HepG2 (cell line): Measurements from ENCODE around the gene RBBP8NL. TPM values are rescaled to one million over a fixed set of nuclear protein-coding genes. Genes with fewer than 3 reads are reported as not detected.

Experiments used
- ATAC-seq: fragments of 200-7000 bp; cut with Tn5 transposase; 3 replicates; pipeline ENCODE4 v1.9.1; 2020; ENCODE audit warnings: mild to moderate bottlenecking, moderate library complexity
- BruUV-seq: library from RNA; stranded (reverse); fragments of 400-500 nt; replicated peaks from 2 replicates; lab custom pipeline; 2021; lab: Mats Ljungman, UMichigan
- CTCF ChIA-PET: fragments of 300-600 bp; formaldehyde crosslinking; extraction: SDS; loops from one replicate; lab custom pipeline; 2021; ENCODE audit warnings: low total read pairs, inconsistent platforms, low intra/inter-chr PET ratio; lab: Yijun Ruan, JAX
- POLR2A ChIA-PET: fragments of 350-600 bp; sonication (Branson Sonifier 250); formaldehyde crosslinking; loops from one replicate; lab custom pipeline; 2020; ENCODE audit warnings: antibody characterized with exemption, inconsistent platforms; lab: Yijun Ruan, JAX
- DNase-seq: peaks from one replicate; pipeline ENCODE4 v3.0.0-alpha.2; 2015; ENCODE audit warnings: low spot score
- FAIRE-seq: peaks from 3 replicates; lab custom pipeline; 2011; peaks lifted over from hg19 to GRCh38; lab: Jason Lieb, UNC
- H2AFZ ChIP-seq: one replicate; pipeline ENCODE4 v1.6.1; 2011; ENCODE audit warnings: low read length, inconsistent platforms
- H3K27ac ChIP-seq: fragments of 300-600 bp; 3 replicates; pipeline ENCODE4 v1.8.0; 2011; ENCODE audit warnings: mixed run types, mild to moderate bottlenecking, mixed read lengths, low read length, inconsistent platforms; ENCODE audit not compliant: insufficient read depth; ENCODE audit errors: extremely low read length
- H3K27me3 ChIP-seq, 2 experiments: fragments of 200-600 bp in 1 of 2; 2 replicates in 1 of 2; 3 replicates in 1 of 2; pipeline versions ENCODE4 v1.6.0 to v1.8.0; 2011; ENCODE audit warnings: low read length in 2 of 2, mild to moderate bottlenecking in 2 of 2, moderate library complexity in 2 of 2, inconsistent platforms in 1 of 2; ENCODE audit not compliant: insufficient read depth in 2 of 2, control insufficient read depth in 1 of 2
- H3K36me3 ChIP-seq, 2 experiments: fragments of 200-600 bp in 1 of 2; replicated peaks in 1 of 2; 2 replicates in 1 of 2; 3 replicates in 1 of 2; pipeline versions ENCODE4 v1.5.1 to v1.8.0; 2011; ENCODE audit warnings: low read length in 2 of 2, inconsistent platforms in 1 of 2; ENCODE audit not compliant: insufficient read depth in 2 of 2, control insufficient read depth in 1 of 2
- H3K4me1 ChIP-seq: 2 replicates; pipeline ENCODE4 v1.5.1; 2012; ENCODE audit warnings: low read length, inconsistent platforms; ENCODE audit not compliant: insufficient read depth
- H3K4me2 ChIP-seq: 2 replicates; pipeline ENCODE4 v1.6.0; 2011; ENCODE audit warnings: low read depth, low read length, inconsistent platforms
- H3K4me3 ChIP-seq, 3 experiments: fragments of 200-600 bp in 1 of 3; sonication (generic), shearing (Covaris generic) in 1 of 3; replicated peaks in 1 of 3; 2 replicates each; pipeline ENCODE4 v1.5.1; 2011 to 2016; ENCODE audit warnings: low read length in 3 of 3, inconsistent platforms in 2 of 3, low read depth in 2 of 3, mild to moderate bottlenecking in 2 of 3, control low read depth in 1 of 3, mixed read lengths in 1 of 3; ENCODE audit not compliant: insufficient read depth in 1 of 3
- H3K79me2 ChIP-seq: one replicate; pipeline ENCODE4 v1.6.1; 2011; ENCODE audit warnings: low read length, inconsistent platforms; ENCODE audit not compliant: insufficient read depth
- H3K9ac ChIP-seq: 2 replicates; pipeline ENCODE4 v1.6.0; 2011; ENCODE audit warnings: mild to moderate bottlenecking, low read depth, low read length, inconsistent platforms; ENCODE audit not compliant: insufficient read depth
- H3K9me3 ChIP-seq: 2 replicates; pipeline ENCODE4 v1.5.1; 2012; ENCODE audit warnings: mild to moderate bottlenecking, low read length
- H4K20me1 ChIP-seq: 2 replicates; pipeline ENCODE4 v1.6.0; 2011; ENCODE audit warnings: inconsistent platforms, mild to moderate bottlenecking, low read length, moderate library complexity; ENCODE audit not compliant: insufficient read depth
- HOXA5 ChIP-seq: sonication (generic); formaldehyde crosslinking; IDR thresholded peaks from 2 replicates; pipeline ENCODE4 v1.4.0; 2020; ENCODE audit warnings: missing genetic modification reagents
- SMARCE1 ChIP-seq: fragments of 450-650 bp; IDR thresholded peaks from 2 replicates; pipeline ENCODE4 v1.6.1; 2017; ENCODE audit warnings: borderline replicate concordance
- WGBS: methylation state at CpG from one replicate; pipeline ENCODE4 v1.1.6; 2017; ENCODE audit warnings: low lambda C conversion rate; 5-methylcytosine and 5-hydroxymethylcytosine counted together
- in situ Hi-C: cut with HindIII; loops from 2 replicates; pipeline ENCODE4 v1.10.0; 2017; ENCODE audit warnings: low pct_unique_long_range_greater_than_20kb; ENCODE audit not compliant: extremely low pct_ligation_motif_present
- intact Hi-C: fragments of 100-400 bp; cut with micrococcal nuclease; formaldehyde crosslinking; loops from one replicate; pipeline ENCODE4 v1.10.0; 2022; ENCODE audit not compliant: unreplicated experiment
- polyA plus RNA-seq, 8 experiments: library from polyadenylated mRNA; depleted of rRNA in 3 of 8; stranded (reverse) in 7 of 8; unstranded in 1 of 8; fragments of >200 nt; fragmentation: Illumina TruSeq in 4 of 8; extraction: Trizol in 4 of 8; gene quantifications; 2 replicates each; pipeline versions ENCODE4 v1.2.1 to v1.2.3, GENCODE V29; 2011 to 2016; ENCODE audit warnings: low read depth in 4 of 8, missing spikeins in 1 of 8, mixed read lengths in 1 of 8; ENCODE audit not compliant: insufficient read depth in 1 of 8
- total RNA-seq, 5 experiments: library from RNA; depleted of rRNA; stranded (reverse); fragments of >200 nt; fragmentation: Illumina TruSeq; extraction: Trizol; gene quantifications; 2 replicates each; pipeline ENCODE4 v1.2.3, GENCODE V29; 2016; ENCODE audit warnings: low read depth in 1 of 5
- TF ChIP-seq, protein P1 (sequence below): sonication (generic); formaldehyde crosslinking; IDR thresholded peaks from 2 replicates; pipeline ENCODE4 v1.4.0; 2020; ENCODE audit warnings: mild to moderate bottlenecking, low read depth, missing genetic modification reagents
- TF ChIP-seq, protein P2 (sequence below): sonication (generic); formaldehyde crosslinking; conservative IDR thresholded peaks from 2 replicates; pipeline ENCODE4 v1.8.0; 2022; ENCODE audit warnings: mild to moderate bottlenecking, moderate library complexity, missing genetic modification reagents

Gene RBBP8NL
- total and polyA plus RNA-seq, 2 of the 13 experiments (the other 11 are each of a cell fraction or from before 2014, with no cell fraction given): 0.69 to 0.86 TPM

DNA sequence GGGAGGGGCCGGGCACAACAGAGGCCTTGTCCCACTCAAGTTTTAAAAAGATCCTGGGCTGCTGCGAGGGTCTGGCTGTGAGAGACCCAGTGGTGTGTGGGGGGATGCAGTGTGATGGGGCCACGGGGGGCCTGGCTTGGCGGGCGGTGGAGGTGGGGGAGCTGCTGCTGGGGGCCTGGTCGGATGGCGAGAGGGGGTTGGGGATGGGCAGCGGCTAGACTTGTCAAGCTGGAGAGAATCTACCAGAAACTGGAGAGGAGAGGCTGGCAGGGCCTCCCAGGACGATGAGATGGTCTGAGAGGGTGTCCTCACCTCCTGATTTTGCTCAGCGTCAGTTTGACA is 35.3 kb downstream of the RBBP8NL start:
- peaks cover 21% of the 10 kb centered on the region for H3K4me1 ChIP-seq
- peaks cover 15% of the 10 kb centered on the region for H4K20me1 ChIP-seq
- POLR2A ChIA-PET: interaction anchor here (1.0 to 1.4 kb wide), 2 partner anchors 7 to 24 kb away, joined by 3 read pairs; no protein-coding TSS in a partner anchor
- in situ Hi-C loops (no loop called here), intact Hi-C loops (no loop called here)
- H3K4me2 ChIP-seq: no peak overlapping the region
- peaks cover 19 to 42% of the 10 kb centered on the region in 2 experiments for H3K36me3 ChIP-seq
- H2AFZ ChIP-seq: no peak overlapping the region
- H3K9me3 ChIP-seq: no peaks in the 10 kb centered on the region
- DNase-seq (no peak), ATAC-seq (no peak)
- no peaks in the 10 kb centered on the region; a peak in 1 of 5 replicates for H3K27me3 ChIP-seq
- 98% methylated on average over 10 of the region's 10 CpGs for WGBS
- H3K4me3 ChIP-seq: no peak overlapping the region
- H3K9ac ChIP-seq: no peak overlapping the region
- no TSS peak for BruUV-seq
- TF ChIP-seq HOXA5 (no peak), SMARCE1 (no peak)
- TF ChIP-seq, protein P1, sequence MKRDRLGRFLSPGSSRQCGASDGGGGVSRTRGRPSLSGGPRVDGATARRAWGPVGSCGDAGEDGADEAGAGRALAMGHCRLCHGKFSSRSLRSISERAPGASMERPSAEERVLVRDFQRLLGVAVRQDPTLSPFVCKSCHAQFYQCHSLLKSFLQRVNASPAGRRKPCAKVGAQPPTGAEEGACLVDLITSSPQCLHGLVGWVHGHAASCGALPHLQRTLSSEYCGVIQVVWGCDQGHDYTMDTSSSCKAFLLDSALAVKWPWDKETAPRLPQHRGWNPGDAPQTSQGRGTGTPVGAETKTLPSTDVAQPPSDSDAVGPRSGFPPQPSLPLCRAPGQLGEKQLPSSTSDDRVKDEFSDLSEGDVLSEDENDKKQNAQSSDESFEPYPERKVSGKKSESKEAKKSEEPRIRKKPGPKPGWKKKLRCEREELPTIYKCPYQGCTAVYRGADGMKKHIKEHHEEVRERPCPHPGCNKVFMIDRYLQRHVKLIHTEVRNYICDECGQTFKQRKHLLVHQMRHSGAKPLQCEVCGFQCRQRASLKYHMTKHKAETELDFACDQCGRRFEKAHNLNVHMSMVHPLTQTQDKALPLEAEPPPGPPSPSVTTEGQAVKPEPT (CRISPR knock-in tag): no peak
- TF ChIP-seq, protein P2, sequence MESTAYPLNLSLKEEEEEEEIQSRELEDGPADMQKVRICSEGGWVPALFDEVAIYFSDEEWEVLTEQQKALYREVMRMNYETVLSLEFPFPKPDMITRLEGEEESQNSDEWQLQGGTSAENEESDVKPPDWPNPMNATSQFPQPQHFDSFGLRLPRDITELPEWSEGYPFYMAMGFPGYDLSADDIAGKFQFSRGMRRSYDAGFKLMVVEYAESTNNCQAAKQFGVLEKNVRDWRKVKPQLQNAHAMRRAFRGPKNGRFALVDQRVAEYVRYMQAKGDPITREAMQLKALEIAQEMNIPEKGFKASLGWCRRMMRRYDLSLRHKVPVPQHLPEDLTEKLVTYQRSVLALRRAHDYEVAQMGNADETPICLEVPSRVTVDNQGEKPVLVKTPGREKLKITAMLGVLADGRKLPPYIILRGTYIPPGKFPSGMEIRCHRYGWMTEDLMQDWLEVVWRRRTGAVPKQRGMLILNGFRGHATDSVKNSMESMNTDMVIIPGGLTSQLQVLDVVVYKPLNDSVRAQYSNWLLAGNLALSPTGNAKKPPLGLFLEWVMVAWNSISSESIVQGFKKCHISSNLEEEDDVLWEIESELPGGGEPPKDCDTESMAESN (CRISPR knock-in tag): no peak
- TF ChIP-seq, all 625 proteins: peak for 0
- CTCF ChIA-PET: no interaction called here
- Histone ChIP-seq H3K27ac (no peak overlapping the region), H3K79me2 (peaks cover 20% of the 10 kb centered on the region)
- no peak for FAIRE-seq
